ENCODE measurements around the gene ICE1.
"Not testable (repeated sequence)": the region's sequence is repeated elsewhere in the genome, so short reads cannot be mapped to it uniquely, and the experiment has no call there.

The ICE1 gene

GRCh38 chr5:5470933-5471332, 48.5 kb downstream of the ICE1 start:
- Histone ChIP-seq H3K27me3 (ENCODE audit: control insufficient read depth in 2 of 2, insufficient read depth in 2 of 2, low read length in 2 of 2) (no peaks in the 10 kb centered on the region), H3K9ac (ENCODE audit: low read depth in 1 of 2, low read length in 2 of 2) (no peak overlapping the region), H3K9me3 (ENCODE audit: control insufficient read depth in 2 of 2, low read length in 2 of 2) (no peaks in the 10 kb centered on the region), H3K4me3 (ENCODE audit: low read length in 2 of 2) (no peak overlapping the region), H3K36me3 (ENCODE audit: control insufficient read depth in 2 of 2, insufficient read depth in 2 of 2, low read length in 2 of 2) (peaks cover 27 to 37% of the 10 kb centered on the region in 2 donors), H3K4me1 (ENCODE audit: control insufficient read depth in 2 of 2, insufficient read depth in 2 of 2, low read length in 2 of 2) (no peaks in the 10 kb centered on the region), H3K27ac (ENCODE audit: low read depth in 2 of 2, low read length in 2 of 2) (no peak overlapping the region)

DNA sequence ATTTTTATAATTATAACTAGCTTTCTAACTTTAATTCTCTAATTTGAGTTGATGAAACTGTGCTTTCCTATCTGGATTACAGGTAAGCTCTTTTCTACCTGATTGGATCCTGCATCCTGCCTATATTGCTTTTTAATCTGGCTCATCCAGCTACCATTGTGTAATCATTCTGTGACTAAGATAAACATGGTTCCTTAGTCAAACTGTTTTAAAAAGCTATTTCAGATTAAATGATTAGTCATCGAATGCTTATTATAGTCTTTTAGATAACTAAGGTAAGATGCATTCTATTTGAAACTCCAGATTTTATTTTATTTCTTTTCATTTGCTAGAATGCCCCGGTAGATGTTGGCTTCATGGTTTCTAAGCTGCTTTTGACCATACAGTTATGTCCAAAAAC, 50.7 kb downstream of the ICE1 start:
- H3K9me3 ChIP-seq (ENCODE audit: control insufficient read depth in 2 of 2, low read length in 2 of 2), result no peaks in the 10 kb centered on the region
- H3K36me3 ChIP-seq (ENCODE audit: control insufficient read depth in 2 of 2, insufficient read depth in 2 of 2, low read length in 2 of 2), result peaks cover 26 to 37% of the 10 kb centered on the region in 2 donors

GRCh38 chr5:5474961-5475360, 52.5 kb downstream of the ICE1 start:
- Histone ChIP-seq H3K4me1 (ENCODE audit: control insufficient read depth in 2 of 2, insufficient read depth in 2 of 2, low read length in 2 of 2) (no peaks in the 10 kb centered on the region), H3K27ac (ENCODE audit: low read depth in 2 of 2, low read length in 2 of 2) (no peak overlapping the region), H3K27me3 (ENCODE audit: control insufficient read depth in 2 of 2, insufficient read depth in 2 of 2, low read length in 2 of 2) (no peaks in the 10 kb centered on the region), H3K4me3 (ENCODE audit: low read length in 2 of 2) (no peak overlapping the region), H3K9ac (ENCODE audit: low read depth in 1 of 2, low read length in 2 of 2) (no peak overlapping the region), H3K9me3 (ENCODE audit: control insufficient read depth in 2 of 2, low read length in 2 of 2) (no peaks in the 10 kb centered on the region), H3K36me3 (ENCODE audit: control insufficient read depth in 2 of 2, insufficient read depth in 2 of 2, low read length in 2 of 2) (peaks cover 21 to 30% of the 10 kb centered on the region in 2 donors)

More for the DNA sequence above, 50.7 kb downstream of the ICE1 start:
- no peaks in the 10 kb centered on the region for H3K27me3 ChIP-seq (ENCODE audit: control insufficient read depth in 2 of 2, insufficient read depth in 2 of 2, low read length in 2 of 2)
- no peak overlapping the region for H3K4me3 ChIP-seq (ENCODE audit: low read length in 2 of 2)
- no peak overlapping the region for H3K27ac ChIP-seq (ENCODE audit: low read depth in 2 of 2, low read length in 2 of 2)
- H3K4me1 ChIP-seq (ENCODE audit: control insufficient read depth in 2 of 2, insufficient read depth in 2 of 2, low read length in 2 of 2), result no peaks in the 10 kb centered on the region
- no peak overlapping the region for H3K9ac ChIP-seq (ENCODE audit: low read depth in 1 of 2, low read length in 2 of 2)

DNA sequence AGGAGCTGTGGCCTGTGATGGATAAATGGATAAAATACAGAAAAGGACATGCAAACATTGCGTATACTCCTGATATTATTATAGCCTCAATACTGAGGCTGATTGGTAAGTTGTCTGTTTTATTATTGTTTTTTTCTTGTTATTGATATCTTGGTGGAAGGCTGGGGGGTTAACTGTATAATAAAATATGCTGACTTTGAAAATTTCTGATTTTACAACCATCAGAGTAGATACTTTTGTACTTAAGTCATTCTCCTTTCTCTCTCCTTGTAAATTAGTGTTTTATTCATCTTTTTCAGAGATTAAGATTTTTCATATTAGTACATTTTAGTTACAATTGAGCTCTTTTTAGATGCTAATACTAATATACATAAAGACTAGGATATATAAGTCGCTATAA, 53.5 kb downstream of the ICE1 start:
- Histone ChIP-seq H3K27me3 (ENCODE audit: control insufficient read depth in 2 of 2, insufficient read depth in 2 of 2, low read length in 2 of 2) (no peaks in the 10 kb centered on the region), H3K9ac (ENCODE audit: low read depth in 1 of 2, low read length in 2 of 2) (no peak overlapping the region), H3K4me1 (ENCODE audit: control insufficient read depth in 2 of 2, insufficient read depth in 2 of 2, low read length in 2 of 2) (no peaks in the 10 kb centered on the region), H3K36me3 (ENCODE audit: control insufficient read depth in 2 of 2, insufficient read depth in 2 of 2, low read length in 2 of 2) (peaks cover 20 to 28% of the 10 kb centered on the region in 2 donors), H3K9me3 (ENCODE audit: control insufficient read depth in 2 of 2, low read length in 2 of 2) (no peaks in the 10 kb centered on the region), H3K27ac (ENCODE audit: low read depth in 2 of 2, low read length in 2 of 2) (no peak overlapping the region), H3K4me3 (ENCODE audit: low read length in 2 of 2) (no peak overlapping the region)

GRCh38 chr5:5479578-5479977, 57.1 kb downstream of the ICE1 start:
- H3K4me1 ChIP-seq (ENCODE audit: control insufficient read depth in 2 of 2, insufficient read depth in 2 of 2, low read length in 2 of 2); H3K9me3 ChIP-seq (ENCODE audit: control insufficient read depth in 2 of 2, low read length in 2 of 2); H3K4me3 ChIP-seq (ENCODE audit: low read length in 2 of 2); H3K27ac ChIP-seq (ENCODE audit: low read depth in 2 of 2, low read length in 2 of 2); H3K27me3 ChIP-seq (ENCODE audit: control insufficient read depth in 2 of 2, insufficient read depth in 2 of 2, low read length in 2 of 2); H3K9ac ChIP-seq (ENCODE audit: low read depth in 1 of 2, low read length in 2 of 2): not testable (repeated sequence)
- H3K36me3 ChIP-seq (ENCODE audit: control insufficient read depth in 2 of 2, insufficient read depth in 2 of 2, low read length in 2 of 2), result peaks cover 19 to 29% of the 10 kb centered on the region in 2 donors

DNA sequence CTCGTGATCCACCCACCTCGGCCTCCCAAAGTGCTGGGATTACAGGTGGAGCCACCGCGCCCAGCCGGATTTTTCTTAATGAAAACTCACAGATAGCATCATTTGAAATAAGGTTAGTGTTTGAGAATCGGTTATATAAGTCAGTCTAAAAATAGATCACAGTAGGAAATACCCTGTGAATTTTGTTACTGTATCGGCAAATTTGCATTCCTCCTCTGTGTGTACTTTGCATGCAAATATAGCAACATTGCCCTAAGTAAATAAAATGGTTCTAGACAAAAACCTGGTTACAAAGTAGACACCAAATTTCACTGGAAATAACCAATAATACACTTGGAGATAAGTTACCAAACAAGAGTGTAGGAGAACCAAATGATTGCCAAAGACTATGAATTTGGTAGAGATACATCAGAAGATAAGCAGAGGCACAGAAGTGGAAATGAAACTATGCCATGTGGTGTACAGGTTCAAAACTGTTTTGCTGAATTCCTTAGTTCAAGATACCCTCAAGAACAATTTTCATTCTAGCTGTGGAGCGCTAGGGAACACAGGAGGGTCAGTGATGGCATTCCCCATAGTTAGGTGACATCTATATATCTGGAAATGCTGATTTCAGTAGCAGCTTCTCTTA, 58.1 kb downstream of the ICE1 start:
- Histone ChIP-seq H3K36me3 (ENCODE audit: control insufficient read depth in 2 of 2, insufficient read depth in 2 of 2, low read length in 2 of 2) (peaks cover 10 to 18% of the 10 kb centered on the region in 2 donors), H3K27ac (ENCODE audit: low read depth in 2 of 2, low read length in 2 of 2) (no peak overlapping the region), H3K4me1 (ENCODE audit: control insufficient read depth in 2 of 2, insufficient read depth in 2 of 2, low read length in 2 of 2) (no peaks in the 10 kb centered on the region), H3K4me3 (ENCODE audit: low read length in 2 of 2) (no peak overlapping the region), H3K9ac (ENCODE audit: low read depth in 1 of 2, low read length in 2 of 2) (no peak overlapping the region), H3K27me3 (ENCODE audit: control insufficient read depth in 2 of 2, insufficient read depth in 2 of 2, low read length in 2 of 2) (no peaks in the 10 kb centered on the region), H3K9me3 (ENCODE audit: control insufficient read depth in 2 of 2, low read length in 2 of 2) (no peaks in the 10 kb centered on the region)

- Histone ChIP-seq H3K4me3 (ENCODE audit: low read length in 2 of 2) (no peak overlapping the region), H3K4me1 (ENCODE audit: control insufficient read depth in 2 of 2, insufficient read depth in 2 of 2, low read length in 2 of 2) (no peaks in the 10 kb centered on the region), H3K9ac (ENCODE audit: low read depth in 1 of 2, low read length in 2 of 2) (no peak overlapping the region), H3K36me3 (ENCODE audit: control insufficient read depth in 2 of 2, insufficient read depth in 2 of 2, low read length in 2 of 2) (peaks cover 5 to 21% of the 10 kb centered on the region in 2 donors), H3K27me3 (ENCODE audit: control insufficient read depth in 2 of 2, insufficient read depth in 2 of 2, low read length in 2 of 2) (no peaks in the 10 kb centered on the region), H3K9me3 (ENCODE audit: control insufficient read depth in 2 of 2, low read length in 2 of 2) (no peaks in the 10 kb centered on the region), H3K27ac (ENCODE audit: low read depth in 2 of 2, low read length in 2 of 2) (no peak overlapping the region)
Measured at GRCh38 chr5:5481206-5481605, 58.7 kb downstream of the ICE1 start.

DNA sequence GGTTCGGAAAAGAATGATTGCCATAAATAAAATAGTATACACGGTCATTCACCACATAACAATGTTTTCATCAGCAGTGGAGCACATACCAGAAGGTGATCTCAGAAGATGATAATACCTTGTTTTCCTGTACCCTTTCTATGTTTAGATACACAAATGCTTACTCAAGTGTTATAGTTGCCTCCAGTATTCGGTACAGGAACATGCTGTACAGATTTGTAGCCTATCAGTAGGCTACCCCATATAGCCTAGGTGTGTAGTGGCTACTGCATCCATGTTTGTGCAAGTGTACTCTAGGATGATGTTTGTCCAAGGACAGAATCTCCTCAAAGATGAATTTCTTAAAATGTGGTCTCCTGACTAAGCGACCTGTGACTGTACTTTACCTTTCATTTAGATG, 59.2 kb downstream of the ICE1 start:
- peaks cover under 1 to 17% of the 10 kb centered on the region in 2 donors for H3K36me3 ChIP-seq (ENCODE audit: control insufficient read depth in 2 of 2, insufficient read depth in 2 of 2, low read length in 2 of 2)
- H3K27ac ChIP-seq (ENCODE audit: low read depth in 2 of 2, low read length in 2 of 2), result no peak overlapping the region
- no peak overlapping the region for H3K4me3 ChIP-seq (ENCODE audit: low read length in 2 of 2)
- H3K4me1 ChIP-seq (ENCODE audit: control insufficient read depth in 2 of 2, insufficient read depth in 2 of 2, low read length in 2 of 2), result no peaks in the 10 kb centered on the region
- H3K9ac ChIP-seq (ENCODE audit: low read depth in 1 of 2, low read length in 2 of 2), result no peak overlapping the region
- H3K9me3 ChIP-seq (ENCODE audit: control insufficient read depth in 2 of 2, low read length in 2 of 2), result no peaks in the 10 kb centered on the region
- H3K27me3 ChIP-seq (ENCODE audit: control insufficient read depth in 2 of 2, insufficient read depth in 2 of 2, low read length in 2 of 2), result no peaks in the 10 kb centered on the region

GRCh38 chr5:5483350-5483749, 60.9 kb downstream of the ICE1 start:
- Histone ChIP-seq H3K4me3 (ENCODE audit: low read length in 2 of 2) (no peak overlapping the region), H3K4me1 (ENCODE audit: control insufficient read depth in 2 of 2, insufficient read depth in 2 of 2, low read length in 2 of 2) (no peaks in the 10 kb centered on the region), H3K27ac (ENCODE audit: low read depth in 2 of 2, low read length in 2 of 2) (no peak overlapping the region), H3K36me3 (ENCODE audit: control insufficient read depth in 2 of 2, insufficient read depth in 2 of 2, low read length in 2 of 2) (peaks cover 3 to 14% of the 10 kb centered on the region in 2 donors), H3K27me3 (ENCODE audit: control insufficient read depth in 2 of 2, insufficient read depth in 2 of 2, low read length in 2 of 2) (no peaks in the 10 kb centered on the region), H3K9me3 (ENCODE audit: control insufficient read depth in 2 of 2, low read length in 2 of 2) (no peaks in the 10 kb centered on the region), H3K9ac (ENCODE audit: low read depth in 1 of 2, low read length in 2 of 2) (no peak overlapping the region)

DNA sequence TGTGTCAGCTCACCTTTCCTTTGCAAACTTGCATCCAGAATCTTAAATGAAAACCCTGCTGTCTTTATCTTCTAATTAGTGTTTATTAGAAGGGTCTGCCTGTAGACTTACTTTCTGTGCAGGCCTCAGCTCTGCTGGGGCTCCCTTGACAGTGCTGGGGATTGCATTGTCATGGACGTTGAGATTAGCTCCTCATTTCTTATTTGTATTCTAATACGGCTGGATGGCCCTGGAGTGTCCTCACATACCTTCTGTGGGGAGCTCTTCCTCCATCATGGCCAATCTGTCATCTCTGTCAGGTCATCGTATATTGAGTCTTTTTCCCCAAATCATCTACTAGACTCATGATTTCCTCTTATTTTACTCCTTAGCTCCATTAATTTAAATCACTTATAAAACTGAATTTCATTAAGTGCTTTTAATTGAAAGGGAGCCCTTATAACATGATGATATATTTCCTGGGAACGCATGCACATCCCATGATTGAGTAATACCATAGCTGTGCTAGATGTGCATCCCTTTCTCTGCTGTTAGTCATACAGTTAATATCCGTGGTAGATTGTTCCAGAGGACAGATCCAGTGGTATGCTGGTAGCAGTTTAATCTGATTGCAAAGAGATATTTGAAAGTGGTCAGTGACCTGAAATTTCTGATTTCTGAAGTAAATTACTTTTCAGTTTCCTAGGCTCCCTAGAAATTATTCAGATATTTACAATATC, 61.6 kb downstream of the ICE1 start:
- Histone ChIP-seq H3K36me3 (ENCODE audit: control insufficient read depth in 2 of 2, insufficient read depth in 2 of 2, low read length in 2 of 2) (peaks cover 4 to 15% of the 10 kb centered on the region in 2 donors), H3K4me1 (ENCODE audit: control insufficient read depth in 2 of 2, insufficient read depth in 2 of 2, low read length in 2 of 2) (no peaks in the 10 kb centered on the region), H3K9ac (ENCODE audit: low read depth in 1 of 2, low read length in 2 of 2) (no peak overlapping the region), H3K4me3 (ENCODE audit: low read length in 2 of 2) (no peak overlapping the region), H3K9me3 (ENCODE audit: control insufficient read depth in 2 of 2, low read length in 2 of 2) (no peaks in the 10 kb centered on the region), H3K27me3 (ENCODE audit: control insufficient read depth in 2 of 2, insufficient read depth in 2 of 2, low read length in 2 of 2) (no peaks in the 10 kb centered on the region), H3K27ac (ENCODE audit: low read depth in 2 of 2, low read length in 2 of 2) (no peak overlapping the region)

Data from mucosa of rectum (tissue), 2 donors.